CD1c-positive myeloid dendritic cell (primary cell): ENCODE data around the gene HIGD2A.

ENCODE experiments used
- DNase-seq: peaks from one replicate; pipeline ENCODE4 v3.0.0-alpha.2; 2016; ENCODE audit errors: extremely low spot score

The HIGD2A gene

GRCh38 chr5:176388444-176389134 lies at the start of gene HIGD2A, which contains the start of gene NOP16:
HIGD2A (plus strand) TSS chr5:176388751; CDS start chr5:176388820, 69 bp downstream.
NOP16 (minus strand) TSS chr5:176388598; CDS start chr5:176388539, 59 bp downstream.
- DNase-seq, result peak; percentile 100

GRCh38 chr5:176339304-176339703 lies 49.2 kb upstream of the HIGD2A start:
- DNase-seq, result no peak

GRCh38 chr5:176341325-176342157 lies 47.0 kb upstream of the HIGD2A start:
- DNase-seq, result no peak

- no peak for DNase-seq
Measured at GRCh38 chr5:176342158-176342483, 46.4 kb upstream of the HIGD2A start.

- no peak for DNase-seq
Measured at GRCh38 chr5:176342766-176343458, 45.6 kb upstream of the HIGD2A start.

- no peak for DNase-seq
Measured at GRCh38 chr5:176350416-176350815, 38.1 kb upstream of the HIGD2A start.

GRCh38 chr5:176352116-176352878 lies 36.3 kb upstream of the HIGD2A start:
- no peak for DNase-seq

GRCh38 chr5:176353533-176353932 lies 35.0 kb upstream of the HIGD2A start:
- DNase-seq, result no peak

- no peak for DNase-seq
Measured at GRCh38 chr5:176355400-176356178, 33.0 kb upstream of the HIGD2A start.

- no peak for DNase-seq
Measured at GRCh38 chr5:176356179-176356566, 32.4 kb upstream of the HIGD2A start.

GRCh38 chr5:176359658-176360057 lies 28.9 kb upstream of the HIGD2A start:
- DNase-seq, result no peak

- DNase-seq, result peak; percentile 6
Measured at GRCh38 chr5:176360894-176361436, 27.6 kb upstream of the HIGD2A start.

GRCh38 chr5:176361437-176362232 lies 26.9 kb upstream of the HIGD2A start, which contains the start of gene KIAA1191:
KIAA1191 (minus strand) TSS chr5:176361764; CDS start chr5:176359508, 2,256 bp downstream.
- peak; percentile 97 for DNase-seq

- no peak for DNase-seq
Measured at GRCh38 chr5:176362233-176362490, 26.4 kb upstream of the HIGD2A start.

GRCh38 chr5:176364765-176365350 lies 23.7 kb upstream of the HIGD2A start:
- no peak for DNase-seq

- DNase-seq, result peak; percentile 54
Measured at GRCh38 chr5:176365351-176366231, 23.0 kb upstream of the HIGD2A start, which contains the start of gene ARL10. ARL10 (plus strand) TSS chr5:176365487; CDS start chr5:176365564, 77 bp downstream.

- DNase-seq, result no peak
Measured at GRCh38 chr5:176366232-176366894, 22.2 kb upstream of the HIGD2A start.

- DNase-seq, result no peak
Measured at GRCh38 chr5:176368726-176369125, 19.8 kb upstream of the HIGD2A start.
